GM19240 (cell line): Measurements from ENCODE around the gene NCKIPSD.
"Not testable (repeated sequence)": the region's sequence is repeated elsewhere in the genome, so short reads cannot be mapped to it uniquely, and the experiment has no call there.

ENCODE experiments used
- DNase-seq: peaks from one replicate; pipeline ENCODE4 v3.0.0; 2011; ENCODE audit warnings: low spot score; ENCODE audit not compliant: insufficient read length

Gene NCKIPSD

GRCh38 chr3:48685603-48686511, at the start of gene NCKIPSD:
NCKIPSD (minus strand) TSS chr3:48685915; CDS start chr3:48685807, 108 bp downstream.
- DNase-seq, result peak; percentile 86

- DNase-seq, result not testable (repeated sequence)
Observed at GRCh38 chr3:48735075-48735767, 49.5 kb upstream of the NCKIPSD start.

DNA sequence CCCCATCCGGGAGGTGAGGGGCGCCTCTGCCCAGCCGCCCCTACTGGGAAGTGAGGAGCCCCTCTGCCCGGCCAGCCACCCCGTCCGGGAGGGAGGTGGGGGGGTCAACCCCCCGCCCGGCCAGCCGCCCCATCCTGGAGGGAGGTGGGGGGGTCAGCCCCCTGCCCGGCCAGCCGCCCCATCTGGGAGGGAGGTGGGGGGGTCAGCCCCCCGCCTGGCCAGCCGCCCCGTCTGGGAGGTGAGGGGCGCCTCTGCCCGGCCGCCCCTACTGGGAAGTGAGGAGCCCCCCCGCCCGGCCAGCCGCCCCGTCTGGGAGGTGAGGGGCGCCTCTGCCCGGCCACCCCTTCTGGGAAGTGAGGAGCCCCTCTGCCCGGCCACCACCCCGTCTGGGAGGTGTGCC, 48.8 kb upstream of the NCKIPSD start:
- not testable (repeated sequence) for DNase-seq

DNA sequence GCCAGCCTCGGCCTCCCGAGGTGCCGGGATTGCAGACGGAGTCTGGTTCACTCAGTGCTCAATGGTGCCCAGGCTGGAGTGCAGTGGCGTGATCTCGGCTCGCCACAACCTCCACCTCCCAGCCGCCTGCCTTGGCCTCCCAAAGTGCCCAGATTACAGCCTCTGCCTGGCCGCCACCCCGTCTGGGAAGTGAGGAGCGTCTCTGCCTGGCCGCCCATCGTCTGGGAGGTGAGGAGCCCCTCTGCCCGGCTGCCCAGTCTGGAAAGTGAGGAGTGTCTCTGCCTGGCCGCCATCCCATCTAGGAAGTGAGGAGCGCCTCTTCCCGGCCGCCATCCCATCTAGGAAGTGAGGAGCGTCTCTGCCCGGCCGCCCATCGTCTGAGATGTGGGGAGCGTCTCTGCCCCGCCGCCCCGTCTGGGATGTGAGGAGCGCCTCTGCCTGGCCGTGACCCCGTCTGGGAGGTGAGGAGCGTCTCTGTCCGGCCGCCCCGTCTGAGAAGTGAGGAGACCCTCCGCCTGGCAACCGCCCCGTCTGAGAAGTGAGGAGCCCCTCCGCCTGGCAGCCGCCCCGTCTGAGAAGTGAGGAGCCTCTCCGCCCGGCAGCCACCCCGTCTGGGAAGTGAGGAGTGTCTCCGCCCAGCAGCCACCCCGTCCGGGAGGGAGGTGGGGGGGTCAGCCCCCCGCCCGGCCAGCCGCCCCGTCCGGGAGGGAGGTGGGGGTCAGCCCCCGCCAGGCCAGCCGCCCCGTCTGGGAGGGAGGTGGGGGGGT, 48.2 kb upstream of the NCKIPSD start:
- DNase-seq, result not testable (repeated sequence)

- DNase-seq, result no peak
Observed at GRCh38 chr3:48727511-48727910, 41.8 kb upstream of the NCKIPSD start.

DNA sequence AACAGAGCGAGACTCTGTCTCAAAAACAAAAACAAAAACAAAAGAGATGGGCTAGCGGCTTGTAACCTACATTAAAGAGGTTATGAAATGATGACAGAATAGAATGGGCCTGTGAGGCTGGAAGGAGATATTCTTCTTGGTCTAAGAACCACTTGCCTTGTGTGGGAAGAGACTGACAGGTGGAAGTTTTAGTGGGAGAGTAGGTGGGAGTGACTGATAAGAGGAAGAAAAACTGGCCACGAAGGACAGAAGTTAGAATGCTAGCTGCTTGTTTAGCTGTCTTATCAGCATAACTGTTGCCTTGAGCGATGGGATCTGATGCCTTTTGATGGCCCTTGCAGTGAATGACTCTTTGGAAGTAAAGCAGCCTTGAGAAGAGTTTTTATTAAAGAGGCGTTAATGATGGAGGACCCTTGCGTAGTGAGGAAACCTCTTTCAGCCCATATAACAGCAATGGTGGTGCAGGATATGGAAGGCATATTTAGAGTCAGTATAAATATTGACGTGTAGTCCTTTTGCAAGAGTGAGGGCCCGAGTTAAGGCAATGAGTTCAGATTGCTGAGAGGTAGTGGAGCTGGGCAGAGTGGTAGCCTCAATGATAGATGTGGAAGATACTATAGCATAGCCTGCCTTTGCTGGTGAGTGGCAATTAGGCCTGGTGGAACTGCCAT, 39.6 kb upstream of the NCKIPSD start:
- DNase-seq, result not testable (repeated sequence)

DNA sequence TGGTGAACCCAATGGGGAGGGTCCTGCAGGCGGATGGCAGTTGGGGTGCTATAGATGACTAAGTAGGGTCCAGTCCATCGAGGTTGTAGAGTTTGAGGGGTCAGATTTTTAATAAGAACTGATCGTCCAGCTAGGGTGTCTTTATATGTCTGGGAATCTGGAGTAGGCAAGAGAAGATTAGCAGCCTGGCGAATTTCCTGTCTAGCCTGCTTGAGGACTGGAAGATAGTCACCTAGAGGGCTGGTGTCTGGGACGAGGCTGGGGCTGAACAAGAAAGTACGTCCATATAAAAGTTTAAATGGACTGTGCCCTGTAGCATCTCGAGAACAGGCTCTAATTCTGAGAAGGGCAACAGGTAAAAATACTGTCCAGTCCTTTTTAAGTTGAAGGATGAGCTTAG, 38.0 kb upstream of the NCKIPSD start:
- DNase-seq, result no peak

DNA sequence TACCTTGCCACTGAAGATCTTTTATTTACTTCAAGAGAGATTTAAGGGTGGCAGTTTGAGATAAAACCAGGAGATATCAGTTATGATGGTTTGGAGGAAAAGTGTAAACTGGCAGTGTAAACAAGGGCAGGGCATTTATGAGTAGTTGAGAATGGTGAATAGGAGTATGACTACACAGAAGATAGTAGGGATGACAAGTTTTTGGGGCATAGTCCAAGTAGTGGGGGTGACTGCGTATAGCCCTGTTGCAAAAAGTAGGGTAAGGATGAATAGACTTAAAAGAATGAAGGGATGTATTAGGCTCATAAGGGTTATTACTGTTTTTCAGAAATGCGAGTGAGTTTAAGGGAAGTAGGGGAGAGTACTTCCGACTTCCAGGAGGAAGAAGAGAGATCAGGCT, 37.6 kb upstream of the NCKIPSD start:
- DNase-seq, result not testable (repeated sequence)

DNA sequence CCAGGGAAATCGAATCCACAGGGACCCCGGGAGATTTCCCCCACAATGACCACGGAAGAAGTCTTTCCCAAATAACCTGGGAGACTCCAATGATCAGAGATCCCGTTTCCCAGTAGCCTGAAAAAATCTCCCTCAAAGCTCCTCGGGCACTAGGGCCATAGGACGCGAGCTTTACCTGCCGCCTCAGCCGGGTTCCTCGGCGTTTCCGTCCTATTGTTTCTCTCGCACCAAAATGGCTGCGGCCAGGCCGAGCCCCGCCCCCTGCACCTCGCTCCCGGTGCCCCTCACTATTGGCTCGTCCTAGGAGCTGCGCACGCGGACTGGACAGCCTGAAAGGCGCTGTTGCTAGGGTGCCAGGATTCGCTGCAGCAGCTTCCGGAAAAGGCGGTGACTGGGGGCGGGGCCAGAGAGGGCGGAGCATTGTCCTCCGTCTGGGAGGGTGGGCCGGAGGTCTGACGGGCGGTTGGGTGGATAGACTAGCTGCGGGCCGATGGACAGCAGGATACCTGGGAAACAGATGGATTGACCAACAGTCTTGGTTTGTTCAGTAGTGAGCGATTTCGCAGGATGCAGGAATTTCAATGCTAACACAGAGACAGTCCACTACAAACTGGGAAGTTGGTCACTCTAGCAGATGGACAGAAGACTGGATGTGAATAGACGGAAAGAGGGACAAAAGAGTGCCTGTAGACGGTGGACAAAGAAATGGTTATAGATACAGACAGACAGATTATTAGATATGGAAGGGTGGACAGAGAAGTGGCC, 31.4 kb upstream of the NCKIPSD start, which contains the start of gene IP6K2:
Gene IP6K2 (minus strand): TSS at position 240 of the 765 bp plus-strand sequence. CDS start 21,930 bp downstream, outside the sequence.
- peak; percentile 98 for DNase-seq

DNA sequence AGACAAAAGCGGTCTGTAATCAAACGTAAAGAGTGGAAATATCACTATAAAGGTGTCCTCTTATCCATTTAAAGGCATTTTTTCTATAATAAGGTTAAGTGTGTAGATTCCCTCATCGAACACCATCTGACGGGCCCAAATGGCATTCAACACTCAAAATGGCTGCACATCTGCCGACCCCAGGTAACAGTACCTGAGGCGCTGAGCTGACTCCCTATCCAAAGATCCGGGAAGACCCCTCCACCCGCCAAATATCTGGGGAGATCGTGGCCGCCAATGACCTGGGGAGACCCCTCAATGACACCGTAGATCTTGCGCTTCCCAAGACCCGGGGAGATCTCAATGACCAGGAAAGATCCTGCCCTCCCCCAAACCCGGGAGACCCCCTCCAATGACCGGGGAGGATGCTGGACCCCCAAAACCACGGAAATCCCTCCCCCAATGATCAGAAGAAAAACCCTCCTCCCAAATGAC, 30.8 kb upstream of the NCKIPSD start:
- DNase-seq, result no peak

DNA sequence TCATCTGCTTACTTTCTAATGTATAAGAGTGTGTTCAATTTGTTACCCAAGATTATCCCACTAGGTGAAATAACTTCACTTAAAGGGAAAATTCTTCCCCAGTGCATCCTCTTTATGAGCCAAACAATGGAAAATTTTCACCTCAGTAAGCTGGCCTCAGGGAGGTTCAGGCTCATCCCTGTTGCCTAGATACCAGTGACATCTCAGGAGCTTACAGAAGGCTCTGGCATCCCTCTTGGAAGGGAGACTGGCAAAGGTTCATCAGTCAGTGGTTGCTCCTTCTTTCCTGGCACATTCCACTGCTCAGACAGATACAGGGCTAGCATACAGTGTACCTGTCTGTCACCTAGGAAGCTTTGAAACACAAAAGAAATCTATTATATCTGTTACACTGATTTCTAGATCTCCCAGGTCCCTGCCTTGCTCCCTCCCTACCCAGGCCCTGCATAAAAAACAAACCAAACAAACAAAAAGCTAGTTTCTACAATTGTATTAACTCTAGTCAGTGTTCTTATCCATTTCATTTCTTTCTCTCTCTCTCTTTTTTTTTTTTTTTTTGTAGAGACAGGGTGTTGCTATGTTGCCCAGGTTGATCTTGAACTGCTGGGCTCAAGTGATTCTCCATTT, 29.6 kb upstream of the NCKIPSD start:
- no peak for DNase-seq

- DNase-seq, result no peak
Observed at GRCh38 chr3:48711727-48712126, 26.0 kb upstream of the NCKIPSD start.

DNA sequence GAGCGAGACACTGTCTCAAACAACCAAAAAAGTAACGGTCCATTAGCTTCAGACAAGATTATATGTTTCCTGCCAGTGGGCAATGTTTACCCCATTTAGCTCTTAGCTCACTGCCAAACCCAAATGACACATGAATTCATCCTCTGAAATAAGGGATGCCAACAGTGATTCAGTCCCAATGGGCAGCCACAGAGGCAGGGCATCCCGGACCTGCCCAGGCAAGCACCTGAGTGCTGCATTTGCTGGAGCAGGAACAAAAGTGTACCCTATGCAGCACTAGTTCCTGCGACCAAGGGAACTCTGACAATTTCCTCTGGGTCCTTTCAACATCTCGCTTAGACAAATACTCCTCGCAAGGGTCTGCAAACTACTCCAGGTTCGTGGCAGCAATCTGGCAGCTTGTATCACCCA, 23.3 kb upstream of the NCKIPSD start:
- no peak for DNase-seq

DNA sequence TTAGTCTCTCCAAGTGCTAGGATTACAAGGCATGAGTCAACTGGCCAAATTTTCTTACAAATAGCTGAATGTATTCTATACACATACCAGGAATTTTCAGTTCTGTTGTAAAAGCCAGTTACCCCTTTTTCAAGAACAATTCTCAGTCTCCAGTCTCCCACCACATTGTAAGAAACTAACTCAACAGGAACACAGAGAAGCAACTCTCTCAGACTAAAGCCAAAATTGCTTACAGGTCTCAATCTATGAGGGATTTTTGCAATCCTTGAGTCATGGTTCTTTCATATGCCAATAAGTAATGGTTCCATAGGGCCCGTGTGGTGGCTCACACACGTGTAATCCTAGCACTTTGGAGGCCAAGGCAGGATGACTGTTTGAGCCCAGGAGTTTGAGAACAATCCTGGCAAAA, 22.8 kb upstream of the NCKIPSD start:
- no peak for DNase-seq

DNA sequence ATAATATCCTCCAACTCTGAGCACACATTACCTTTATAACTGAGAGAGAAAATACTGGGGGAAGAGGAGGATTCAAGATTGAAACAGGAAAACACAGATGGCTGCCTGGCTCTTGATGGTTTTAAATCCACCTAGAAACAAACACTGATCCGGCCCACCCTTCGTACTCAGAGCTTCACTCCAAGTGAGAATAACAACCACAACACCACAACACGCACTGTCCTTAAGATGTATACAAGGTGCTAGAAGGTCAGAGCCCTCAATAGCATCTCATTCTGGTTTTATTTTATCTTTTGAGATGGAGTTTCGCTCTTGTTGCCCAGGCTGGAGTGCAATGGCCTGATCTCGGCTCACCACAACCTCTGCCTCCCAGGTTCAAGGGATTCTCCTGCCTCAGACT, 21.4 kb upstream of the NCKIPSD start:
- no peak for DNase-seq

- DNase-seq, result no peak
Observed at GRCh38 chr3:48702320-48702920, 16.7 kb upstream of the NCKIPSD start.

- no peak for DNase-seq
Observed at GRCh38 chr3:48700731-48701405, 15.2 kb upstream of the NCKIPSD start.

DNA sequence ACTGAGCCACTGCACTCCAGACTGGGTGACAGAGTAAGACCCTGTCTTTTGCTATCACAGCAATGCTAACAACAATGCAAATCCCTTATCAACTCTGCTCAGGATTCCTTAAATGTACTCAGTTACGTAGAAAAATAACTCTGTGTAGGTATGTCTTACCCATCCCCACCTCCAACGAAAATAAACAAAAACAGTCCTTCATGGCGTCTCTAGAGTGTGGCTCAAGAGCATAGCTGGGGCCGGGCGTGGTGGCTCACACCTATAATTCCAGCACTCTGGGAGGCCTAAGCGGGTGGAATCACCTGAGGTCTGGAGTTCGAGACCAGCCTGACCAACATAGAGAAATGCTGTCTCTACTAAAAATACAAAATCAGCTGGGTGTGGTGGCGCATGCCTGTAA, 13.2 kb upstream of the NCKIPSD start:
- DNase-seq, result no peak

DNA sequence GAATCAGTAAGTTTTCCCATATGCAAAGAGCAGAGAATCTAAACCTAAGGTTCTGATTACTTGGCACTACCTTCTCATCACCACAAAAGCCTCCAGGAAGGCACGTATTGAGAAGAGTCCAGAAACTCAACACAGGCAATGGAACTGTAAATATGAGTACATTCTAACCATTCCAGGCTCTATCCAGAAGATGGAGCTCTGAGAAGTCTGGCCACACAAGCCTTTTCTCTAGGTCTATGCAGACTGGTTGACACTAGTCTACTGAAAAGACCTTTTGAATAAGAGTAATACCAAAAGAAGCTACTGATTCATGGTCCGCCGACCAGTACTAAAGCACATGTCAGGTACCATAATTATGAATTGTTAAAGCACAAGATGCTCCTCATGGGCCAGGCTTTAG, 12.2 kb upstream of the NCKIPSD start:
- DNase-seq, result no peak
